Kidney (tissue), 14 donors: ENCODE data around the gene COL8A1. TPM values are rescaled to one million over a fixed set of nuclear protein-coding genes. Genes with fewer than 3 reads are reported as not detected.

Experiments used
- DNase-seq, 5 donors: peaks; one replicate each; pipeline ENCODE4 v3.0.0-alpha.2; 2013 to 2020
- FAIRE-seq: peaks from 2 replicates; lab custom pipeline; 2012; peaks lifted over from hg19 to GRCh38; lab: Jason Lieb, UNC
- H3K27ac ChIP-seq, 2 donors: one replicate each; pipeline ENCODE4 v1.7.0; 2013; ENCODE audit warnings: low read depth in 2 of 2, low read length in 2 of 2, inconsistent platforms in 1 of 2
- H3K27me3 ChIP-seq: one replicate; pipeline ENCODE4 v1.7.1; 2013; ENCODE audit warnings: low read length, inconsistent platforms; ENCODE audit not compliant: control insufficient read depth, insufficient read depth
- H3K36me3 ChIP-seq, 3 donors: one replicate each; pipeline versions ENCODE4 v1.7.0 to v1.7.1; 2013; ENCODE audit warnings: low read length in 3 of 3, control low read depth in 1 of 3, inconsistent platforms in 1 of 3; ENCODE audit not compliant: insufficient read depth in 3 of 3, control insufficient read depth in 2 of 3
- H3K4me1 ChIP-seq, 3 donors: one replicate each; pipeline versions ENCODE4 v1.7.0 to v1.7.1; 2013; ENCODE audit warnings: low read length in 3 of 3, inconsistent platforms in 1 of 3, low read depth in 1 of 3; ENCODE audit not compliant: control insufficient read depth in 2 of 3, insufficient read depth in 2 of 3
- H3K4me3 ChIP-seq, 3 donors: one replicate each; pipeline versions ENCODE4 v1.7.0 to v1.8.1; 2013; ENCODE audit warnings: low read length in 3 of 3, control low read depth in 1 of 3, inconsistent platforms in 1 of 3
- H3K9ac ChIP-seq, 3 donors: one replicate each; pipeline versions ENCODE4 v1.7.0 to v1.7.1; 2013; ENCODE audit warnings: low read length in 3 of 3, control low read depth in 1 of 3, inconsistent platforms in 1 of 3
- H3K9me3 ChIP-seq, 3 donors: one replicate each; pipeline versions ENCODE4 v1.7.0 to v1.7.1; 2013; ENCODE audit warnings: low read length in 3 of 3, control low read depth in 1 of 3, inconsistent platforms in 1 of 3; ENCODE audit not compliant: control insufficient read depth in 2 of 3, insufficient read depth in 1 of 3
- CTCF ChIP-seq: IDR thresholded peaks from 3 replicates; pipeline ENCODE4 v1.5.1; 2012; ENCODE audit warnings: mild to moderate bottlenecking, moderate library complexity, borderline replicate concordance; ENCODE audit not compliant: insufficient read depth; ENCODE audit errors: extremely low read depth
- intact Hi-C: fragments of 100-400 bp; cut with DNase I; formaldehyde crosslinking; loops from one replicate; pipeline ENCODE4 v1.11.1; 2022
- polyA plus RNA-seq: library from polyadenylated mRNA; stranded (reverse); fragments of 350-450 nt; fragmentation: Illumina TruSeq; extraction: RNeasy Lipid Tissue Mini Kit (QIAGEN cat#74804); gene quantifications from one replicate; pipeline ENCODE4 v1.2.3, GENCODE V29; 2014; ENCODE audit warnings: low read depth, low replicate concordance; ENCODE audit not compliant: insufficient read depth
- total RNA-seq: library from RNA; stranded (reverse); fragmentation: NEBNext Ultra II Directional; extraction: Animal tissue kit (Norgen Biotek cat#: 25700); gene quantifications from one replicate; pipeline ENCODE4 v1.2.1, GENCODE V29; 2021
- donor health status: control.
- donor health status: control.
- donor health status: control.
- donor health status: control.
- donor health status: control.
- donor health status: DM: yes; HTN: yes; CAD: no.
- donor health status: Normal renal cell carcinoma (clear cell type).

The COL8A1 gene
- total and polyA plus RNA-seq, 2 donors from 2014 or later, result 3.6 to 24.2 TPM

DNA sequence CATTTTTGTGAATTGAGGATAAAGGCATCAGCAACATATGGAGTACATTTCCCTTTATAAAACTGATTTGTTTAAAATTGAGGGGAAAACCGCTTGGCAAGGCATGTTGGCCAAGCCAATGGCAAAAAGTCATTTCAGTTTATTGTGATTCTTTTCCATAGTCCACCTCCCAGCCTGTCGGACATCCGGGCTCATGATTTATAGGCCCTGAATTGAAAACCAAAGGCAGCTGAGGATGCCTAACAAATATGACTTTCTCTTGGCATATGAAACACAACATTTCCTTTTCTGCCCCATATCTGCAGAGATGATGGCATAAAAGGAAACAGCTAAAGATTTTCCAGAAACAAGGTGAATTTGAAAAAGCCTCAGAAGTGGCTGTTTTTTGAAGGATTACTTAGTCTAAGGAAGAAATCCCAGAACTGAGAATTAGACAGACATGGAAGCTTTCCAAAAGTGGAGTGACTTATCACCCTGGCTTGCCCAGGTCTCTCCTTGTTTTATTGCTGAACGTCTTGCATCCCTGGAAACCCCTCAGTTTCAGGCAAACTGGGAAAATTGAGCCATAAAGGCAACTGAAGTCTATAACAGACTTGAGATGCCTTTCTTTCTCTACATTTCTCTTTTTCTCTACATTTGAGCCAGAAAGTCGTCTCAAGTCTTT lies 74.0 kb downstream of the COL8A1 start:
- Histone ChIP-seq H3K4me3 (no peak overlapping the region), H3K9ac (no peak overlapping the region), H3K9me3 (no peaks in the 10 kb centered on the region), H3K27me3 (no peaks in the 10 kb centered on the region), H3K27ac (no peak overlapping the region), H3K4me1 (no peaks in the 10 kb centered on the region), H3K36me3 (no peaks in the 10 kb centered on the region)
- FAIRE-seq (no peak), DNase-seq (peak in 2 of 5 donors; percentile 15 to 43)
- intact Hi-C loops, result no loop called here
- TF ChIP-seq CTCF, result no peak

GRCh38 chr3:99713440-99713839 lies 75.0 kb downstream of the COL8A1 start:
- no peak for TF ChIP-seq CTCF
- intact Hi-C loops, result no loop called here
- no peaks in the 10 kb centered on the region for H3K9me3 ChIP-seq
- no peak overlapping the region for H3K27ac ChIP-seq
- FAIRE-seq, result no peak
- no peak overlapping the region for H3K9ac ChIP-seq
- no peak for DNase-seq
- no peaks in the 10 kb centered on the region for H3K36me3 ChIP-seq
- H3K27me3 ChIP-seq, result no peaks in the 10 kb centered on the region
- H3K4me1 ChIP-seq, result no peaks in the 10 kb centered on the region
- no peak overlapping the region for H3K4me3 ChIP-seq

- H3K9me3 ChIP-seq, result no peaks in the 10 kb centered on the region
- intact Hi-C loops, result no loop called here
- TF ChIP-seq CTCF, result no peak
- H3K4me3 ChIP-seq, result no peak overlapping the region
- H3K9ac ChIP-seq, result no peak overlapping the region
- no peaks in the 10 kb centered on the region for H3K27me3 ChIP-seq
- FAIRE-seq, result no peak
- no peaks in the 10 kb centered on the region for H3K4me1 ChIP-seq
- no peak overlapping the region for H3K27ac ChIP-seq
- DNase-seq, result peak in 2 of 5 donors; percentile 37 to 77
- no peaks in the 10 kb centered on the region for H3K36me3 ChIP-seq
Observed at GRCh38 chr3:99714146-99714545, 75.8 kb downstream of the COL8A1 start.

DNA sequence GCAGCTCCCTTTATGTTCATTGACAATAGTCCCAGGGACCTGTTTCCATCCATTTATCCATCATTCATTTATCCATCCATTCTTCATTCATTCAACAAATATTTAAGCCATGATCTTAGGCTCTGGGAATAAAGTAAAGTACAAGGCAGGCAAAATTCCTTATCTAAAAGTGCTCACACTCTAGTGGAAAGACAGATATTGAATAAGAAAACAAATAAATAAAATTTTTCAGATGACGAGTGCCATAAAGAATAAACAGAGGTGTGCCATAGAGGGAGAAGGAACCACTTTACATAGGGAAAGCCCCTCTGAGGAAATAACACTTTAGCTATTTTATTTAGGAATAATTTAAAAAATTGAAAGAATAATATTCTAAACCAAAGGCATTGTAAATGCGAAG lies 76.2 kb downstream of the COL8A1 start:
- TF ChIP-seq CTCF, result no peak
- H3K27ac ChIP-seq, result no peak overlapping the region
- H3K9ac ChIP-seq, result no peak overlapping the region
- FAIRE-seq (no peak), DNase-seq (no peak)
- H3K36me3 ChIP-seq, result no peaks in the 10 kb centered on the region
- intact Hi-C loops, result no loop called here
- H3K27me3 ChIP-seq, result no peaks in the 10 kb centered on the region
- no peaks in the 10 kb centered on the region for H3K9me3 ChIP-seq
- no peak overlapping the region for H3K4me3 ChIP-seq
- no peaks in the 10 kb centered on the region for H3K4me1 ChIP-seq
